HepG2 (cell line): Measurements from ENCODE around the gene TASP1. TPM values are rescaled to one million over a fixed set of nuclear protein-coding genes. Genes with fewer than 3 reads are reported as not detected.
"Not testable (repeated sequence)": the region's sequence is repeated elsewhere in the genome, so short reads cannot be mapped to it uniquely, and the experiment has no call there.

Source experiments
- ATAC-seq: fragments of 200-7000 bp; cut with Tn5 transposase; 3 replicates; pipeline ENCODE4 v1.9.1; 2020; ENCODE audit warnings: mild to moderate bottlenecking, moderate library complexity
- BruUV-seq: library from RNA; stranded (reverse); fragments of 400-500 nt; replicated peaks from 2 replicates; lab custom pipeline; 2021; lab: Mats Ljungman, UMichigan
- CTCF ChIA-PET: fragments of 300-600 bp; formaldehyde crosslinking; extraction: SDS; loops from one replicate; lab custom pipeline; 2021; ENCODE audit warnings: low total read pairs, inconsistent platforms, low intra/inter-chr PET ratio; lab: Yijun Ruan, JAX
- POLR2A ChIA-PET: fragments of 350-600 bp; sonication (Branson Sonifier 250); formaldehyde crosslinking; loops from one replicate; lab custom pipeline; 2020; ENCODE audit warnings: antibody characterized with exemption, inconsistent platforms; lab: Yijun Ruan, JAX
- DNase-seq: peaks from one replicate; pipeline ENCODE4 v3.0.0-alpha.2; 2015; ENCODE audit warnings: low spot score
- FAIRE-seq: peaks from 3 replicates; lab custom pipeline; 2011; peaks lifted over from hg19 to GRCh38; lab: Jason Lieb, UNC
- H2AFZ ChIP-seq: one replicate; pipeline ENCODE4 v1.6.1; 2011; ENCODE audit warnings: low read length, inconsistent platforms
- H3K27ac ChIP-seq: fragments of 300-600 bp; 3 replicates; pipeline ENCODE4 v1.8.0; 2011; ENCODE audit warnings: mixed run types, mild to moderate bottlenecking, mixed read lengths, low read length, inconsistent platforms; ENCODE audit not compliant: insufficient read depth; ENCODE audit errors: extremely low read length
- H3K27me3 ChIP-seq, 2 experiments: fragments of 200-600 bp in 1 of 2; 2 replicates in 1 of 2; 3 replicates in 1 of 2; pipeline versions ENCODE4 v1.6.0 to v1.8.0; 2011; ENCODE audit warnings: low read length in 2 of 2, mild to moderate bottlenecking in 2 of 2, moderate library complexity in 2 of 2, inconsistent platforms in 1 of 2; ENCODE audit not compliant: insufficient read depth in 2 of 2, control insufficient read depth in 1 of 2
- H3K36me3 ChIP-seq, 2 experiments: fragments of 200-600 bp in 1 of 2; replicated peaks in 1 of 2; 2 replicates in 1 of 2; 3 replicates in 1 of 2; pipeline versions ENCODE4 v1.5.1 to v1.8.0; 2011; ENCODE audit warnings: low read length in 2 of 2, inconsistent platforms in 1 of 2; ENCODE audit not compliant: insufficient read depth in 2 of 2, control insufficient read depth in 1 of 2
- H3K4me1 ChIP-seq: 2 replicates; pipeline ENCODE4 v1.5.1; 2012; ENCODE audit warnings: low read length, inconsistent platforms; ENCODE audit not compliant: insufficient read depth
- H3K4me2 ChIP-seq: 2 replicates; pipeline ENCODE4 v1.6.0; 2011; ENCODE audit warnings: low read depth, low read length, inconsistent platforms
- H3K4me3 ChIP-seq, 3 experiments: fragments of 200-600 bp in 1 of 3; sonication (generic), shearing (Covaris generic) in 1 of 3; replicated peaks in 1 of 3; 2 replicates each; pipeline ENCODE4 v1.5.1; 2011 to 2016; ENCODE audit warnings: low read length in 3 of 3, inconsistent platforms in 2 of 3, low read depth in 2 of 3, mild to moderate bottlenecking in 2 of 3, control low read depth in 1 of 3, mixed read lengths in 1 of 3; ENCODE audit not compliant: insufficient read depth in 1 of 3
- H3K79me2 ChIP-seq: one replicate; pipeline ENCODE4 v1.6.1; 2011; ENCODE audit warnings: low read length, inconsistent platforms; ENCODE audit not compliant: insufficient read depth
- H3K9ac ChIP-seq: 2 replicates; pipeline ENCODE4 v1.6.0; 2011; ENCODE audit warnings: mild to moderate bottlenecking, low read depth, low read length, inconsistent platforms; ENCODE audit not compliant: insufficient read depth
- H3K9me3 ChIP-seq: 2 replicates; pipeline ENCODE4 v1.5.1; 2012; ENCODE audit warnings: mild to moderate bottlenecking, low read length
- H4K20me1 ChIP-seq: 2 replicates; pipeline ENCODE4 v1.6.0; 2011; ENCODE audit warnings: inconsistent platforms, mild to moderate bottlenecking, low read length, moderate library complexity; ENCODE audit not compliant: insufficient read depth
- AHDC1 ChIP-seq: sonication (generic); formaldehyde crosslinking; IDR thresholded peaks from 2 replicates; pipeline ENCODE4 v1.5.1; 2020; ENCODE audit warnings: mild to moderate bottlenecking, missing genetic modification reagents, borderline replicate concordance
- ATF7 ChIP-seq, 2 experiments: fragments of 450-650 bp in 1 of 2; sonication (generic) in 1 of 2; formaldehyde crosslinking in 1 of 2; IDR thresholded peaks; 2 replicates each; pipeline versions ENCODE4 v1.4.0 to v1.6.1; 2016 to 2020; ENCODE audit warnings: antibody characterized with exemption in 1 of 2, mild to moderate bottlenecking in 1 of 2, missing genetic modification reagents in 1 of 2
- CREB1 ChIP-seq, 2 experiments: fragments of 450-650 bp in 1 of 2; IDR thresholded peaks; 2 replicates each; pipeline ENCODE4 v1.6.1; 2016 to 2017; ENCODE audit warnings: control low read depth in 1 of 2, mild to moderate bottlenecking in 1 of 2, missing compliant biosample characterization in 1 of 2, missing genetic modification characterization in 1 of 2
- FOSL2 ChIP-seq: sonication (generic); formaldehyde crosslinking; IDR thresholded peaks from 2 replicates; pipeline ENCODE4 v1.4.0; 2020; ENCODE audit warnings: missing genetic modification reagents
- RARA ChIP-seq: IDR thresholded peaks from 2 replicates; pipeline ENCODE4 v1.6.1; 2016; ENCODE audit warnings: missing genetic modification reagents, missing compliant biosample characterization
- WGBS: methylation state at CpG from one replicate; pipeline ENCODE4 v1.1.6; 2017; ENCODE audit warnings: low lambda C conversion rate; 5-methylcytosine and 5-hydroxymethylcytosine counted together
- in situ Hi-C: cut with HindIII; loops from 2 replicates; pipeline ENCODE4 v1.10.0; 2017; ENCODE audit warnings: low pct_unique_long_range_greater_than_20kb; ENCODE audit not compliant: extremely low pct_ligation_motif_present
- intact Hi-C: fragments of 100-400 bp; cut with micrococcal nuclease; formaldehyde crosslinking; loops from one replicate; pipeline ENCODE4 v1.10.0; 2022; ENCODE audit not compliant: unreplicated experiment
- polyA plus RNA-seq, 8 experiments: library from polyadenylated mRNA; depleted of rRNA in 3 of 8; stranded (reverse) in 7 of 8; unstranded in 1 of 8; fragments of >200 nt; fragmentation: Illumina TruSeq in 4 of 8; extraction: Trizol in 4 of 8; gene quantifications; 2 replicates each; pipeline versions ENCODE4 v1.2.1 to v1.2.3, GENCODE V29; 2011 to 2016; ENCODE audit warnings: low read depth in 4 of 8, missing spikeins in 1 of 8, mixed read lengths in 1 of 8; ENCODE audit not compliant: insufficient read depth in 1 of 8
- total RNA-seq, 5 experiments: library from RNA; depleted of rRNA; stranded (reverse); fragments of >200 nt; fragmentation: Illumina TruSeq; extraction: Trizol; gene quantifications; 2 replicates each; pipeline ENCODE4 v1.2.3, GENCODE V29; 2016; ENCODE audit warnings: low read depth in 1 of 5

TASP1 gene
- total and polyA plus RNA-seq, 2 of the 13 experiments (the other 11 are each of a cell fraction or from before 2014, with no cell fraction given): 10.0 to 25.2 TPM

DNA sequence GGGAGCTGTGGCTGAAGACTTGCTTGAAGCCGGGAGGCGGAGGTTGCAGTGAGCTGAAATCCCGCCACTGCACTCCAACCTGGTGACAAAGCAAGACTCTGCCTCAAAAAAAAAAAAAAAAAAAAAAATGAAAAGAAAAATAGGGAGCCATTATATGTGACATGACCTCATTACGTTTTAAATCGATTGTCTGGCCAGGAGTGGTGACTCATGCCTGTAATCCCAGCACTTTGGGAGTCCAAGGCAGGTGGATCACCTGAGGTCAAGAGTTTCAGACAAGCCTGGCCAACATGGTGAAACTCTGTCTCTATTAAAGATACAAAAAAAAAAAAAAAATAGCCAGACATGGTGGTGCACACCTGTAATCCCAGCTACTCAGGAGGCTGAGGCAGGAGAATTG lies 19.3 kb upstream of the TASP1 start:
- H3K9me3 ChIP-seq; H3K27me3 ChIP-seq; H3K4me2 ChIP-seq; DNase-seq; H4K20me1 ChIP-seq; CTCF ChIA-PET; H3K79me2 ChIP-seq; FAIRE-seq; H3K36me3 ChIP-seq; H3K4me1 ChIP-seq; in situ Hi-C loops; H2AFZ ChIP-seq; intact Hi-C loops; ATAC-seq; POLR2A ChIA-PET; BruUV-seq; H3K27ac ChIP-seq; H3K4me3 ChIP-seq; H3K9ac ChIP-seq; TF ChIP-seq CREB1, ATF7 (CRISPR knock-in tag; IDR thresholded peaks at IDR 0.05): not testable (repeated sequence)
- 0 out of 2 replicates have a peak, but pooled peaks have one; percentile 22 for TF ChIP-seq AHDC1 (CRISPR knock-in tag)
- TF ChIP-seq RARA: 0 out of 2 replicates have a peak, but pooled peaks have one; percentile 17
- TF ChIP-seq CREB1 (IDR thresholded peaks at IDR 0.05): 0 out of 2 replicates have a peak, but pooled peaks have one; percentile 61
- peak; percentile 77 for TF ChIP-seq FOSL2 (CRISPR knock-in tag)
- TF ChIP-seq ATF7 (IDR thresholded peaks at IDR 0.05): peak; percentile 74
- WGBS: 47% methylated on average over 5 of the region's 5 CpGs
